ENCODE measurements around the gene VIT.

Gene VIT

GRCh38 chr2:36708041-36708741, 11.7 kb downstream of the VIT start:
- DNase-seq (ENCODE audit: low read depth in 3 of 3) = no peak

GRCh38 chr2:36710858-36711515, 14.5 kb downstream of the VIT start:
- DNase-seq (ENCODE audit: low read depth in 3 of 3) = no peak

- no peak for DNase-seq (ENCODE audit: low read depth in 3 of 3)
Observed at GRCh38 chr2:36711741-36712314, 15.3 kb downstream of the VIT start.

GRCh38 chr2:36713310-36713709, 16.8 kb downstream of the VIT start:
- DNase-seq (ENCODE audit: low read depth in 3 of 3) = no peak

DNA sequence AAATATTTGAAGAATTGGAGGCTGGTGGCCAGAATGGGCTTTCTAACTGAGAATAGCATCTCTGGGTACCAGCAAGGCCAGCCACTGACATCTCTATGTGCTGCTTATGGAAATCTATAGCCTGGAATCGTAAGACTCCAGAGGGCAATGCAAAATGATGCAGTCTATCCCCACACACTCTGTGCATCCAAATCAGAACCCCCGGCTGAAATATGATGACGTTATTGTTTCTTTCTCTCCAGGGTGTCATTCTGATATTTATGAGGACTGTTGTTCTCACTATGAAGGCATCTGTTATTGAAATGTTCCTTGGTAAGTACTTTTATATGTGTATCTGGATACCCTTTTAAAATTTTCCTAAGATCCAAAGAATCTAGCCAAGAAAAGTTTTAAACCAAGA, 19.6 kb downstream of the VIT start:
- no peak for DNase-seq (ENCODE audit: low read depth in 3 of 3)

DNA sequence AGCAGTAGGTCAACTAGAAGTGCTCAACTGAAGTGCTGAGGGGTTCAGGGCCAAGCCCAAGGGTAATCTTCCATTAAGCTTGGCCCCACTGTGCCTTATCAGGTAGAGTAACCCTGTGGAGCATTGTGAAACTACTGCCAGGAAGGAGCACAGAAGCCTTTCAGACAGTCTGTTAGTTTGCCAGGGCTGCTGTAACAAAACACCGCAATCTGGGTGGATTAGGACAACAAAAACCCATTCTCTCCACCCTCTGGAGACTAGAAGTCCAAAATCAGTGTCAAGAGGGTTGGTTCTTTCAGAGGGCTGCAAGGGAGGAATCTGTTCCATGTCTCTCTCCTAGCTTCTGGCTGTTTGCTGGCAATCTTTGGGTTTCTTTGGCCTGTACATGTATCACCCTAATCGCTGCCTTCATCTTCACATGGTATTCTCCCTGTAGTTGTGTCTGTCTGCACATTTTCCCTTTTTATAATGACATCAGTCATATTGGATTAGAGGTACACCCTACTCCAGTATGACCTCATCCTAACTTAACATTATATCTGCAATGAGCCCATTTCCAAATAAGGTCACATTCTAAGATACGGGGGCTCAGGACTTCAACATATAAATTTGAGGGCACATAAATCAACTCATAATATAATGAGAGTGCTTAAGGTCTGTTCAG, 21.2 kb downstream of the VIT start:
- DNase-seq (ENCODE audit: low read depth in 3 of 3) = no peak

DNA sequence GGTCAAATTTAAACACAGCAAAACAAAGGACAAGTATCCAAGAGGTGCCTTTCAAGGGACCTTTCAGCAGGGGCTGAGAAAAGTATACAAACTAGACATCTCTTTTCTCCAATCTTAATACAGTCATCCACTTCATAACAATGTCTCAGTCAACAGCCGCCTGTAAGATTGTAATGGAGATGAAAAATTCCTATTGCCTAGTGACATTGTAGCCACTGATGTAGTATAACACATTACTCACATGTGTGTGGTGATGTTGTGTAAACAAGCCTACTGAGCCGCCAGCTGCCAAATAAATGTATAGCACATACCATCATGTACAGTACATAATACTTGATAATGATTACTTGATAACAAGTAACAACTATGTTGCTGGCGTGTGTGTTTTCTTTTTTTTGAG, 31.0 kb downstream of the VIT start:
- no peak for DNase-seq (ENCODE audit: low read depth in 3 of 3)

- no peak for DNase-seq (ENCODE audit: low read depth in 3 of 3)
Observed at GRCh38 chr2:36729067-36729466, 32.6 kb downstream of the VIT start.

GRCh38 chr2:36731941-36732672, 35.6 kb downstream of the VIT start:
- no peak for DNase-seq (ENCODE audit: low read depth in 3 of 3)

DNA sequence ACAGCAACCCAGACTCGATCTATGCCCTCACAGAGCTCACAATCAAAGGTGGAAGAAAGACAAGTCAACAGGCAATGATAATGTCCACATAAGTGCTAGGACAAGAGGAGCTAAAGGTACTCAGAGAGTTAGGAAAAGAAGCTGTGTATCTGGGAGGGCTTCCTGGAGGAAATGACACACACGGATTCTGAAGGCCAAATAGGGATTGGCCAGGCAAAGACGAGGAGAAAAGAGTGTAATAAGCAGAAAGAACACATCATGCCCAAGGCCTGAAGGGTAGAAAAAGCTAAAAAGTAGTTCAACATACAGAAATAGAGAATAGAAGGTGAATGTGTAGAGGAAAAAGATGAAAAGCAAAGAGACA, 36.1 kb downstream of the VIT start:
- no peak for DNase-seq (ENCODE audit: low read depth in 3 of 3)

DNA sequence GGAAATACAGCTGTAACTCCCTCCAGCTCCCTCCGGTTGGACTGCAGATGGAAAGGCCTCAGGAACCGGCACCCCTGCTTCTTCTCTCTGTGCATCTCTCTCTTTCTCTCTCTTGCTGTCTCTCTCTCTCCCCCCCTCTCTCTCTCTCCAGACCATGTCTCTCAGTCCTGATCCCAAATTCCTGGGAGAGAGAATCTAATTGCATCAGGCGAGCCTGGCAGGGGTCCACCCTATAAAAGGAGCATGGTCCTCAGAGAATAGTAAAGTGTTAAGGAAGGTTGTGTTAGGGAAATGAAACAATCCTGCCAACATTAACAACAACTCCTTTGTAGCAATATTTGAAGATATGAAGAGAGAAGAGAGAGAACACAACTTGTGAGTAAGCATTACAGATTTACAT, 36.7 kb downstream of the VIT start:
- no peak for DNase-seq (ENCODE audit: low read depth in 3 of 3)

DNA sequence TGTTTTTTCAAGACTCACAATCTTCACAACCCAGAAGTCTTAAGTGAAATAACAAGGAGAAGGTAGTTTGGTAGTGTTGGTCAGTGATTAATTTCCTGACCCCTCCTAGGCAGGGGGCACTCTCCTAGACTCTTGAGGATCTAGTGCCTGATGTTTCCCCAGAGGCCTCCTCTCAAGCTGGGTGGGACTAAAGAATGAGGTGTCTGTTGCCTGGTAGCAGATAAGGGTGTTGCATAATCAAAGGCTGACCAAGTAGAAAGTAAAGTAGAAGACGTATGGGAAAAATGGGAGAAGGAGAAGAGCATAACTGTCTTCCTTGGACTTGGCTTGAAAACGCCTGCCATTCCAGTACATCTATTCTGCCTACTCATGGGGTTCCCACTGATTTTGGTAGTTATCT, 37.8 kb downstream of the VIT start:
- no peak for DNase-seq (ENCODE audit: low read depth in 3 of 3)

DNA sequence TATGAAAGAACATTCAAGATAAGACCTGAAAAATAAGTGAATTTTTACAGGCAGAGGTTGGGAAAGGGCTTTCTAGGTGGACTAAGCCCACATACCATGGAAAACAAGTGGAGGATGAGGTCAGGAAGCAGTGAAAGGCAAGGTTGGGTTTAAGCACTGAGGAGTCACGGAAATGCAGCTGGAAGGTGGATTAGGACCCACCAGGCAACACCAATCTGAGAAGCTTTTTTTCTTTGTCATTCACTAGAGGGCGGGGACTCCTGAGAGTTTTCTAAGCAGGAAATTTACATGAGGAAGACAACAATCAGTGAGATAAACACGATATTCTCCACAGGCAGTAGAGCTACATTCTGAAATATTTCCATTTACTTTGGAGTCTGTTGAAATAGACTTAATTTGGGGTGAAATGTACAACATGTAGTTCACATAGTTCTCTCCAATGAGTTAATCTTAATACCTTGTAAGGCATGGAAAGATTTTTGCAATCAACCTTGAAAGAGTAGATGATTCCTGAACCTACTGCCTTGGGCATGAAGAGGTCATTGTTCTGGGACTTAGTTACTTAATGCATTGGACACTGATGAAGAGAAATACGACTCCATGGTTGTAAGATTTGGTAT, 40.7 kb downstream of the VIT start:
- no peak for DNase-seq (ENCODE audit: low read depth in 3 of 3)

DNA sequence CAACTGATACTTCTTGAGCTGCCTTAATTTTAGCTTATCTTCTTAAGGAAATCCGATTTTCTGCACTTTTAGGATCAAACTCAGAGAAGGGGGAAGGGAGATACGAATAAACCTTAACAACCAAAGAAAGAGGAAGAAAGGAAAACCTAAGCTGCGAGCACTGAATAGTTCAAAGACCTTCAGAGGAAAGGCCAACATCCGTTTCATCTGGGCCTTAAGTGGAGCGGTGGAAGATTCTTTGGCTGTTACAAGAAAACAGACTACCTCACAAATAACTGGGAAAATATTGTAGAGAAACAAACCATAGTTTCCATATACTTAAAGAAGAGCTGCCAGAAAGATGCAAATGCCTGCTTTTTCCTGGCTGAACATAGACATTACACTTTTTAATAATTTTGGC, 43.6 kb downstream of the VIT start:
- no peak for DNase-seq (ENCODE audit: low read depth in 3 of 3)

- DNase-seq (ENCODE audit: low read depth in 3 of 3) = no peak
Observed at GRCh38 chr2:36741188-36741837, 44.8 kb downstream of the VIT start.

- no peak for DNase-seq (ENCODE audit: low read depth in 3 of 3)
Observed at GRCh38 chr2:36743954-36744353, 47.4 kb downstream of the VIT start.

DNA sequence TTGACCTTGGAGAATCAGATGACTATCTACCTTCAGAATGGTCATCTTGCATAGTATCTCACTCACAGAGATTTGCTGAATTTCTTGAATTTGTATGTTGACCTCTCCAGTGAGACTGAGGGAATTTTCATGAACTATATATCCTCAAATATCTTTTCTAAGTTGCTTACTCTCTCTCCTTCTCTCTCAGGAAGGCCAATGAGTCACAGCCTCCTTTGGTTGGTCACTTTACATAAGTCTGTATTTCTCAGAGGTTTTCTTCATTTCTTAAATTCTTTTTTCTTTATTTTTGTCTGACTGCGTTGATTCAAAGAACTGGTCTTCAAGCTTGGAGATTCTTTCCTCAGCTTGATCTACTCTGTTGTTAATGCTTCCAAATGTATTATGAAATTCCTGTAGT, 51.7 kb downstream of the VIT start:
- DNase-seq (ENCODE audit: low read depth in 3 of 3) = no peak

DNA sequence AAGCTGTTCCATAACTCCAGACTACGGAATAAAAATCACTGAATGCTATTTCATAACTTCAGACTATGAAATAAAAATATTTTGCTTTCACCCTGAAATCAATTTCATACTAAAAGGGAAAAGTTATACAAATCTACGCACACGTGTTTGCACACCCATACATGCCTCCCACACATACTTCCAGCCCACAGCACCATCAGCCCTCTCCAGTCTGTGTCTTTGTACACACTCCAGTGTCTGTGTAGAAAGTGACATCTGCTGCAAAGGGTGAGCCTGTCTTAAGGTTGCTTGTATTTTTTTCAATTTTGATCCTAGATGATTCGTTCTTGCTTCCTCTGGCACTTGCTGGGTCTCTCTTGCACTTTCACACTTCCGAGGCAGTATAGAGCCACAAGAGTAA, 53.6 kb downstream of the VIT start:
- no peak for DNase-seq (ENCODE audit: low read depth in 3 of 3)

DNA sequence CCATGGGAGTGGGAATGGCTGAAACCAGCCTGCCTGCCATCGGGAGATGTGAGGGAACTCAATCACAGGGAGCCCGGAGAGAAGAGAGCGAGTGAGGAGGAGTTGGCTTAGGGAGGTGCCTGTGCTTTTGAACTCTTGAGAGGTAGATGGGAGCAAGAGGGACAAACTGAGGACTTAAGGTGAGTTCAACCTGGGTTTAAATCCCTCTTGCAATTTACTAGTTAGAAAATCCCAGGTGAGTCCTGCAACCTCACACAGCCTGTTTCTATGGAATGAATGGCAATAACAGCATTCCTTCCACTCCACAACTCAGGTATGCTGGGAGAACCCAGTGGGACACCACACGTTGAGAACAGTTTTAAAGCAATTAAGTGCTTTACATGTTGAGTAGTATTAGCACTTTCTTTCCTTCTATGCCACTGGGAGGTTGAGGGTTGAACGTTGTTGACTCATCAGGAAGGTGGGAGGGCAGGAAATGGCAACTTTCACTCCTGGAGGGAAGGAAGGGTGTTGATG, 57.3 kb downstream of the VIT start:
- DNase-seq (ENCODE audit: low read depth in 3 of 3) = no peak

GRCh38 chr2:36754578-36754977, 58.1 kb downstream of the VIT start:
- no peak for DNase-seq (ENCODE audit: low read depth in 3 of 3)

DNA sequence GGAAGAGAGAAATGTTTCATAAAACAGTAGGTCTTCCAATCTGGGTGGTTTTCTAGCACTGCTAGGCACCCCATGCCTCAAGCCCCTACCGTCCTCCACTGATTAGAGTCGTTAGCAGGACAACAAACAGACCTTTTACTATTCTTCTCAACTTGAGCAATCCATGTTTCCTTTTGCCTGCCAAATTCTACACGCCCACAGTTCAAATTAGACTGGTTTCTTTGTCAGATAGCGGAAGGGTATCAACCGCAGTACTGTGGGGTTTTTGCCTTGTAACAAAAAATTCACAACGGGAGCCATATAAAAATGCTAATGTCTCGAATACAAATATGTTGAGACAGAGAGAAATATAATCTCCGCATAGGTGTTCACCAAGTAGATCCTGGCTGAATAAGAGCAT, 59.9 kb downstream of the VIT start:
- no peak for DNase-seq (ENCODE audit: low read depth in 3 of 3)

All from stimulated activated CD4-positive, alpha-beta T cell treated with anti-CD3 and anti-CD28 coated beads, TNF-alpha, amount 100 ng/mL, for 48 hours (primary cell).